Parathyroid adenoma (tissue), 2 donors: ENCODE results near the gene IRF2BPL.

Experiments
- H2AFZ ChIP-seq: fragments of 300-600 bp; sonication (generic); one replicate; pipeline ENCODE4 v1.7.0; 2017; ENCODE audit warnings: antibody characterized with exemption, mild to moderate bottlenecking
- H3K27ac ChIP-seq: fragments of 300-600 bp; sonication (generic); one replicate; pipeline ENCODE4 v1.7.0; 2017
- H3K27me3 ChIP-seq: fragments of 300-600 bp; sonication (generic); one replicate; pipeline ENCODE4 v1.7.0; 2017; ENCODE audit warnings: low read length; ENCODE audit not compliant: control insufficient read depth, insufficient read depth
- H3K36me3 ChIP-seq: fragments of 300-600 bp; sonication (generic); one replicate; pipeline ENCODE4 v1.7.0; 2017; ENCODE audit warnings: low read length; ENCODE audit not compliant: control insufficient read depth, insufficient read depth
- H3K4me1 ChIP-seq: fragments of 300-600 bp; sonication (generic); one replicate; pipeline ENCODE4 v1.7.0; 2017; ENCODE audit warnings: control low read depth
- H3K4me2 ChIP-seq: fragments of 300-600 bp; sonication (generic); one replicate; pipeline ENCODE4 v1.7.0; 2017; ENCODE audit warnings: low read length
- H3K4me3 ChIP-seq: fragments of 300-600 bp; sonication (generic); one replicate; pipeline ENCODE4 v1.7.0; 2017; ENCODE audit warnings: low read depth, low read length
- H3K79me2 ChIP-seq: fragments of 300-600 bp; sonication (generic); one replicate; pipeline ENCODE4 v1.7.0; 2017; ENCODE audit warnings: control low read depth
- H3K9ac ChIP-seq: fragments of 300-600 bp; sonication (generic); one replicate; pipeline ENCODE4 v1.7.0; 2017; ENCODE audit warnings: mild to moderate bottlenecking
- H3K9me3 ChIP-seq: fragments of 300-600 bp; sonication (generic); one replicate; pipeline ENCODE4 v1.7.0; 2017; ENCODE audit warnings: low read length; ENCODE audit not compliant: control insufficient read depth
- TF ChIP-seq, protein P1 (sequence below): fragments of 300-600 bp; sonication (generic); IDR thresholded peaks from one replicate; pipeline ENCODE4 v1.7.0; 2017; ENCODE audit warnings: antibody characterized with exemption, mild to moderate bottlenecking
- donor health status: primary hyperparathyroidism.

IRF2BPL gene

DNA sequence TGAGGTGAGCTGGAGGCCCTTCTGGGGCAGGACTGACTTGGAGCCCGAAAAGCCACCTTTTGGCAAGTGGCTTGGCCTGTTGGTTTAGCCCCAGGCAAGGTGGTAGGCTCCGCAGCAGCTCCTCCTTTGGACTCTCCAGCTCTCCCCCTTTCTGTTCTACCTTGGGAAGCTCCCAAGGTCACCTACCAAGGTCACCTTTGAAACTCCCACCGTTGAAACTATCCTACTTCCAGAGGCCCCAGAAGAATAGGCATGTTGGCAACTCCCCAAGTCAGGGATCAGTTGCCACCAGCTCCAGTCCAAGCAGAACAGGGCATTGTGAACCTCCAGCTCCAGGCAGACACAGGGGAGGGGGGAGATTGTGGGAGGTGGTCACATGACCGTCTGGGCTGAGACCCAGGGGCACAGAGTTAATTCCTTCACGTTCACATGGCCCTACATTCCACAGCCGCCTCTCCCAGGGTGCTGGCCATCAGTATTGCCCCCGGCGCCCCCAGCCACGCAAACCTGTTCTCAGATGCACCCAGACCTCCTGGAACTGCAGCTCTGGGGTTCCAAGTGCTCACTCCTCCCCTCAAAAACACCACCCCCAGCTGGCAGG, 14.4 kb downstream of the IRF2BPL start:
- peaks cover 11% of the 10 kb centered on the region for H3K79me2 ChIP-seq
- no peak overlapping the region for H3K9ac ChIP-seq
- no peaks in the 10 kb centered on the region for H3K27me3 ChIP-seq
- H3K27ac ChIP-seq, result peak overlapping the region; percentile 47
- peak overlapping the region; percentile 47 for H2AFZ ChIP-seq
- no peaks in the 10 kb centered on the region for H3K36me3 ChIP-seq
- H3K4me3 ChIP-seq, result no peak overlapping the region
- no peaks in the 10 kb centered on the region for H3K9me3 ChIP-seq
- H3K4me2 ChIP-seq, result peak overlapping the region; percentile 37
- H3K4me1 ChIP-seq, result peaks cover 19% of the 10 kb centered on the region
- TF ChIP-seq, protein P1, sequence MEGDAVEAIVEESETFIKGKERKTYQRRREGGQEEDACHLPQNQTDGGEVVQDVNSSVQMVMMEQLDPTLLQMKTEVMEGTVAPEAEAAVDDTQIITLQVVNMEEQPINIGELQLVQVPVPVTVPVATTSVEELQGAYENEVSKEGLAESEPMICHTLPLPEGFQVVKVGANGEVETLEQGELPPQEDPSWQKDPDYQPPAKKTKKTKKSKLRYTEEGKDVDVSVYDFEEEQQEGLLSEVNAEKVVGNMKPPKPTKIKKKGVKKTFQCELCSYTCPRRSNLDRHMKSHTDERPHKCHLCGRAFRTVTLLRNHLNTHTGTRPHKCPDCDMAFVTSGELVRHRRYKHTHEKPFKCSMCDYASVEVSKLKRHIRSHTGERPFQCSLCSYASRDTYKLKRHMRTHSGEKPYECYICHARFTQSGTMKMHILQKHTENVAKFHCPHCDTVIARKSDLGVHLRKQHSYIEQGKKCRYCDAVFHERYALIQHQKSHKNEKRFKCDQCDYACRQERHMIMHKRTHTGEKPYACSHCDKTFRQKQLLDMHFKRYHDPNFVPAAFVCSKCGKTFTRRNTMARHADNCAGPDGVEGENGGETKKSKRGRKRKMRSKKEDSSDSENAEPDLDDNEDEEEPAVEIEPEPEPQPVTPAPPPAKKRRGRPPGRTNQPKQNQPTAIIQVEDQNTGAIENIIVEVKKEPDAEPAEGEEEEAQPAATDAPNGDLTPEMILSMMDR, result no peak

- TF ChIP-seq, protein P1, result no peak
- no peak overlapping the region for H3K27ac ChIP-seq
- H3K79me2 ChIP-seq, result peaks cover 11% of the 10 kb centered on the region
- no peak overlapping the region for H3K4me3 ChIP-seq
- no peak overlapping the region for H3K4me2 ChIP-seq
- no peaks in the 10 kb centered on the region for H3K9me3 ChIP-seq
- H3K27me3 ChIP-seq, result no peaks in the 10 kb centered on the region
- no peaks in the 10 kb centered on the region for H3K36me3 ChIP-seq
- H3K9ac ChIP-seq, result no peak overlapping the region
- H2AFZ ChIP-seq, result no peak overlapping the region
- H3K4me1 ChIP-seq, result peaks cover 35% of the 10 kb centered on the region
Observed at GRCh38 chr14:77012193-77012765, 16.2 kb downstream of the IRF2BPL start.

- TF ChIP-seq, protein P1, result no peak
- H3K9me3 ChIP-seq, result no peaks in the 10 kb centered on the region
- H3K4me1 ChIP-seq, result peaks cover 41% of the 10 kb centered on the region
- no peaks in the 10 kb centered on the region for H3K27me3 ChIP-seq
- no peak overlapping the region for H3K4me3 ChIP-seq
- peaks cover 11% of the 10 kb centered on the region for H3K79me2 ChIP-seq
- no peak overlapping the region for H3K27ac ChIP-seq
- H3K4me2 ChIP-seq, result no peak overlapping the region
- H3K36me3 ChIP-seq, result no peaks in the 10 kb centered on the region
- H2AFZ ChIP-seq, result no peak overlapping the region
- H3K9ac ChIP-seq, result no peak overlapping the region
Observed at GRCh38 chr14:77011245-77011644, 17.3 kb downstream of the IRF2BPL start.

DNA sequence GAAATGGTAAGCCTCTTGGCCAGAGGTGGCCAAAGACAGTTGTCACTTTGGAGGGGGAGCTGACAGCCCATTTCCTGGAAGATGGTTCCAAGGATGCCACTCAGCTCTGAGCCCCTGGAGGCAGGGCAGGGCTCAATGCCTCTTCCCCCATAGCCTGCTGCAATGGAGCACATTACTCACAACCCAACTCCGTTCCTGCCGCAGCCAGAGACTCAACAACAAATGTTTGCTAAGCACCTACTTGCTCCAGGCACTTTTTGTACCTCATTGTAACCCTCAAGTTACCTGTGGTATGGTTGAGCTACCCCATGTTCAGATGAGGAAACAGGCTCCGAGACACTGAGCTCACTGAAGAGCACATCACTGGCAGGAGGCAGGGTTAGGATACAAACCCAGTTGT, 19.5 kb downstream of the IRF2BPL start:
- Histone ChIP-seq H3K27me3 (no peaks in the 10 kb centered on the region), H3K4me2 (no peak overlapping the region), H3K9ac (no peak overlapping the region), H3K9me3 (no peaks in the 10 kb centered on the region), H3K79me2 (no peaks in the 10 kb centered on the region), H3K4me1 (peaks cover 40% of the 10 kb centered on the region), H3K36me3 (no peaks in the 10 kb centered on the region), H2AFZ (no peak overlapping the region), H3K4me3 (no peak overlapping the region), H3K27ac (peak overlapping the region; percentile 96)
- TF ChIP-seq, protein P1, result no peak

DNA sequence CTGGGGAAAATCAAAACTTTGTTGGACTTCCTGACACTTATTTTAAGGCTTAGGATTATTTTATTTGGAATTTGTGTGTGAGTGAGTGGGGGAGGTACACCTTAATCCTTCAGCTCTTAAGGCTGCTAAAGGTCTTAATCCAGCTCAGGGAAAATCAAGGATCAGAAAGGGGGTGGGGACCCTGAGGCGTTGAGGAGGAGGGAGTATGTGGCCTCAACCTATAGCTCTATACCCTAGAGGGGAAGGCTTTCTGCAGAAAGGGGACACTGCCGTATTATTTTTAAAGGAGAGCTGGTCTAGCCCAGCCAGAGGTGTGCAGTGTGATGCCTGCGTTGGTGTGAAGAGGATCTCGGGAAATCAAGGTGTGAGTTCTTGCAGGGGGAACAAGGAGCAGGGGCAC, 20.0 kb downstream of the IRF2BPL start:
- Histone ChIP-seq H3K9ac (no peak overlapping the region), H3K36me3 (no peaks in the 10 kb centered on the region), H3K27ac (peak overlapping the region; percentile 96), H2AFZ (no peak overlapping the region), H3K79me2 (no peaks in the 10 kb centered on the region), H3K9me3 (no peaks in the 10 kb centered on the region), H3K4me1 (peaks cover 40% of the 10 kb centered on the region), H3K4me3 (no peak overlapping the region), H3K27me3 (no peaks in the 10 kb centered on the region), H3K4me2 (peak overlapping the region; percentile 2)
- TF ChIP-seq, protein P1, result no peak
